ENCODE measurements around the gene MRPS6.

- TF ChIP-seq CTCF (IDR thresholded peaks at IDR 0.05) (no peak), POLR2A (IDR thresholded peaks at IDR 0.05) (no peak)
Measured at GRCh38 chr21:34027721-34028461, 45.5 kb upstream of the MRPS6 start.
